GM12873 (cell line): ENCODE data around the gene MAP2.

ENCODE experiments used
- TF ChIP-seq, protein P1 (sequence below): IDR thresholded peaks from 2 replicates; pipeline ENCODE4 v1.5.1; 2012; ENCODE audit warnings: low read depth, mild to moderate bottlenecking, moderate library complexity, low read length, control low read depth; ENCODE audit not compliant: insufficient read depth; ENCODE audit errors: missing control alignments

Gene MAP2

DNA sequence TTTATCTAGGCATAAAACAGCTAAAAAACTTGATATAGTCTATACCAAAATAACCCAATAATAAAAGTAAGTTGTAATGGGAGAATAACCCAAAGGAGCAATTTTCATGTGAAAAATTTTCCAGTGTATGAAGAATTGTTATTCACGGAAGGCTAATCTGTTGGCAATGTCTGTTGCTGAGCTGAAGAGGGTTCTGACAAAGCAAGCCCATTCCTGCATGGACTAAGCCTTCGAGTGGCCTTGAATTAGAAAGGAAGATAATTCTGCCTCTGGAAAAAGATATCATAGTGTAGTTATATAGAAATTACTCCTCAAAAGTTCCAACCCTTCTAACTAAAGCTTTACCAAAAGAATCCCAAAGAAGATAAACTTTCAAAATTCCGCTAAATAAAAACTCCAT is 101.5 kb downstream of the MAP2 start:
- TF ChIP-seq, protein P1, sequence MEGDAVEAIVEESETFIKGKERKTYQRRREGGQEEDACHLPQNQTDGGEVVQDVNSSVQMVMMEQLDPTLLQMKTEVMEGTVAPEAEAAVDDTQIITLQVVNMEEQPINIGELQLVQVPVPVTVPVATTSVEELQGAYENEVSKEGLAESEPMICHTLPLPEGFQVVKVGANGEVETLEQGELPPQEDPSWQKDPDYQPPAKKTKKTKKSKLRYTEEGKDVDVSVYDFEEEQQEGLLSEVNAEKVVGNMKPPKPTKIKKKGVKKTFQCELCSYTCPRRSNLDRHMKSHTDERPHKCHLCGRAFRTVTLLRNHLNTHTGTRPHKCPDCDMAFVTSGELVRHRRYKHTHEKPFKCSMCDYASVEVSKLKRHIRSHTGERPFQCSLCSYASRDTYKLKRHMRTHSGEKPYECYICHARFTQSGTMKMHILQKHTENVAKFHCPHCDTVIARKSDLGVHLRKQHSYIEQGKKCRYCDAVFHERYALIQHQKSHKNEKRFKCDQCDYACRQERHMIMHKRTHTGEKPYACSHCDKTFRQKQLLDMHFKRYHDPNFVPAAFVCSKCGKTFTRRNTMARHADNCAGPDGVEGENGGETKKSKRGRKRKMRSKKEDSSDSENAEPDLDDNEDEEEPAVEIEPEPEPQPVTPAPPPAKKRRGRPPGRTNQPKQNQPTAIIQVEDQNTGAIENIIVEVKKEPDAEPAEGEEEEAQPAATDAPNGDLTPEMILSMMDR = no peak

DNA sequence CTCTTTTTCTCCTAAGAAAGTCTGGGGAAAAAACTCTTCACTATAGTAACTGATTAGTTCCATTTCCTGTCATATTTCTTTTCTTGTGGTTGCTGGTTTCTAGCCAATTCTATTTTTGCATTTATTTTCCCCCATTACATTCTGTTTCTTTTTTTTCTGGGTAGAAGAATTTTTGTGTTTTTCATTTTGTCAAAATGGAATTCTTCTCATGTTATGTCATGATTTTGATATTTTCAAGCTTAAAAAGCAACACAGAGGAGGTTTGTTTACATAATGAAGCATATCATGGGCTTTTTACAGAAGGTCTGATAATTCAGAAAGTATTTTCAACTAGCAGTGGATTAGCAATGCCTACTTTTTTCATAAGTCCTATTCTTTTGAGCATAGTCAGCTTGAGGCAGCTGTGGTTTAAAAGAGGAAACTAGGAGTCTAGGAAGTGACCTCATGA is 102.0 kb downstream of the MAP2 start:
- TF ChIP-seq, protein P1 = no peak

DNA sequence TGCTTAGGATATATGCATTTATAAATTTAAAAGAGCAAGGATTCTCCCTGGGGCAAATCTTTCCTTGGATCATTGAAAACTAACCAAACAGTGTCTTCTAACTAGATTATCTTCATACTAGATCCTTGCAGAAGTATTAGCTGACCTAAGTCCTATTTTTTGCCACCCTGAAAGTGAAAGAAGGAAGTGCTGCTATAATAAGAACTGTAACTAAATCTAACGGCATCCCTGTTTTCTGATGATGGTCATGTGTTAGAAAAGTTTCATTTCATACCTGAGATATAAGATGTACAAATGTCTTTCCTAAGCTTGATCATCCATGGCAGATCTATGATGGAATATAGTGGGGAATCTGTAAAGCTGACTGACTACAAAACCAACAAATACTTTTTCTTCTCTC is 102.7 kb downstream of the MAP2 start:
- TF ChIP-seq, protein P1 = no peak

DNA sequence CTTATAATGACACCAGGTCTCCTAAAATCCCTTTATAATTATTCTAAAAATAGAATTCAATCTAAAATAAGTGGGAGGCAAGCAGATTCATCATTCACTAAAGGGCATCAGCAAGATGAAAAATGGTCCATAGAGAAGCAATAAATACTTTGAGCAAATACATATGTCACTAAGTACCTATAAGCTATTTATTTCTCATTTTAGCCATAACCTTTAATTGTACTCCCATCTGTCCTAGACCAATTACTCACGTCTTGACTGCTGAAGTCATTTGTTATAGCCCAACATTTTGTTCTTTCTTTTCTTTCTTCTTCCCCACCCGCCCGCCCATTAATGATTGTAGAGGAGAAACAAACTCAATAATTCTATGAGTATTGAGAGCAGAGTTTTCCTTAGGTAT is 105.7 kb downstream of the MAP2 start:
- TF ChIP-seq, protein P1 = no peak

DNA sequence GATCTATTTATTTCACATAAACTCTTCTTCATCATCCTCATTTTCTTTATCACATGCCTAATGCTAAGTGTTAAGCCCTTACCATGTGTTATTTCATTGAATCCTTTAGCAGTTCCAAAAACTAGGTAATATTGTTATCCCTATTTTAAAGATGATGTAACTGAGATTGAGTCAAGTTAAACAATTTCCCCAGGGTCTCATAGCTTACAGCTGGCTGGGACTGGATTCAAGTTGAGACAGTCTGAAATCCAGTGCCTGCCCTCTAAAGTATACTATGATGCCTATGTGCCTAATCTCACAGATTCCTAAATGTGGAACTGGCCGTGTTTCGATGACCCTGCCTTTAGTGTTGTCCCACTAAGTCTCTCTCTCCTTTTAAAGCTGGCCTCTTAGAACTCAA is 108.5 kb downstream of the MAP2 start:
- TF ChIP-seq, protein P1 = no peak

DNA sequence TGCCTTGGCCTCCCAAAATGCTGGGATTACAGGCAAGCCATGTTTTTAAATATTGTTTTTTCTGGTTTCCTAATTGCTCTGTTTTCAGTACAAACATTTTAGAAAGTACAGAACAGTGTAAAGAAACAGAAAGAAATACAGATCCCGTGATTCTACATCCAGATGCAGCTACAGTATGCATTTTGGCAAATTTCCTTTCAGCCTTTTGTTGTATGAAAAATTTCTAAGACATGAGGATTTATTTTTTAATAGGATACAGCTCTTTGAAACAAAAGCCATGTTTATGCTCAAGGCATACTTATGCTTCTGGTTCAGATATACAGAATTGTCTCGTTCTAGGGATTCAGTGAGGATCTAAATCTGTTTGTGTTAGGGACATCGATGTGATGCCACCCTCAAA is 109.5 kb downstream of the MAP2 start:
- TF ChIP-seq, protein P1 = no peak

DNA sequence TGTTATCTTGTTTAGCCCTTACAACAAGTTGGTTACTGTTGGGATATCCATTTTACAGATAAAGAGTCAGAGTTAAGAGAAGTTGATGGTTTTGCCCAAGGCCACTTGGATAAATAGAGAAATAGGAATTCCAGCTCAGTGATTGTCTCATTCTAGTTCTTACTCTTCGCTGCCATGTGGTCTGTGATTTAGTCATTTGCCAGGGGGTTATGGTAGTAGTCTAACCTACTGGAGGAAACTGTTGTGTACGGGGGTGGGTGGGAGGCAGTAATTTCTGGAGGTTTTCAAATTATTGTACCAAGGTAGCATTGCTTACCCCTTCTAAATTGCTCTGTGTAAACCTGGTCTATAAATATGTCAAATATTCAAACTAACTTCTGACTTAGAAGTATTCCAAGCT is 110.4 kb downstream of the MAP2 start:
- TF ChIP-seq, protein P1 = no peak
